ENCODE data around the gene GFPT2. TPM values are rescaled to one million over a fixed set of nuclear protein-coding genes. Genes with fewer than 3 reads are reported as not detected.
"Not testable (repeated sequence)": the region's sequence is repeated elsewhere in the genome, so short reads cannot be mapped to it uniquely, and the experiment has no call there.

GFPT2 gene
- total RNA-seq, 2 donors from 2014 or later: 0.36 to 0.45 TPM

- H3K9me3 Mint-ChIP-seq: no peaks in the 10 kb centered on the region
- no peaks in the 10 kb centered on the region for H3K36me3 Mint-ChIP-seq
Observed at GRCh38 chr5:180305481-180305880, 47.7 kb downstream of the GFPT2 start.

GRCh38 chr5:180304431-180305375 is 48.4 kb downstream of the GFPT2 start:
- H3K27ac Mint-ChIP-seq: no peak overlapping the region
- DNase-seq (ENCODE audit: low spot score in 2 of 2): no peak
- no peaks in the 10 kb centered on the region for H3K9me3 Mint-ChIP-seq
- H3K36me3 Mint-ChIP-seq: no peaks in the 10 kb centered on the region
- no peak for ATAC-seq

More at GRCh38 chr5:180305481-180305880, 47.7 kb downstream of the GFPT2 start:
- ATAC-seq (no peak), DNase-seq (ENCODE audit: low spot score in 2 of 2) (no peak)
- H3K27ac Mint-ChIP-seq: no peak overlapping the region

- Mint-ChIP-seq H3K27ac (no peak overlapping the region), H3K9me3 (no peaks in the 10 kb centered on the region), H3K36me3 (no peaks in the 10 kb centered on the region)
- DNase-seq (ENCODE audit: low spot score in 2 of 2): no peak
- no peak for ATAC-seq
Observed at GRCh38 chr5:180304016-180304292, 49.2 kb downstream of the GFPT2 start.

- Mint-ChIP-seq H3K9me3 (no peaks in the 10 kb centered on the region), H3K27ac (no peak overlapping the region), H3K36me3 (no peaks in the 10 kb centered on the region)
- no peak for ATAC-seq
- no peak for DNase-seq (ENCODE audit: low spot score in 2 of 2)
Observed at GRCh38 chr5:180303226-180304015, 49.7 kb downstream of the GFPT2 start.

GRCh38 chr5:180302256-180302655 is 50.9 kb downstream of the GFPT2 start:
- ATAC-seq (no peak), DNase-seq (ENCODE audit: low spot score in 2 of 2) (no peak)
- Mint-ChIP-seq H3K9me3 (no peaks in the 10 kb centered on the region), H3K27ac (no peak overlapping the region), H3K36me3 (no peaks in the 10 kb centered on the region)

- DNase-seq (ENCODE audit: low spot score in 2 of 2) (no peak), ATAC-seq (no peak)
- Mint-ChIP-seq H3K9me3 (no peaks in the 10 kb centered on the region), H3K27ac (no peak overlapping the region), H3K36me3 (no peaks in the 10 kb centered on the region)
Observed at GRCh38 chr5:180301253-180301652, 51.9 kb downstream of the GFPT2 start.

GRCh38 chr5:180299526-180299925 is 53.6 kb downstream of the GFPT2 start:
- H3K9me3 Mint-ChIP-seq: no peaks in the 10 kb centered on the region
- no peak for ATAC-seq
- DNase-seq (ENCODE audit: low spot score in 2 of 2): no peak

GRCh38 chr5:180299014-180299413 is 54.1 kb downstream of the GFPT2 start:
- not testable (repeated sequence) for H3K36me3 Mint-ChIP-seq; H3K9me3 Mint-ChIP-seq; ATAC-seq; DNase-seq (ENCODE audit: low spot score in 2 of 2); H3K27ac Mint-ChIP-seq

More at GRCh38 chr5:180299526-180299925, 53.6 kb downstream of the GFPT2 start:
- H3K36me3 Mint-ChIP-seq: no peaks in the 10 kb centered on the region
- H3K27ac Mint-ChIP-seq: no peak overlapping the region

- no peak for ATAC-seq
- DNase-seq (ENCODE audit: low spot score in 2 of 2): no peak
- Mint-ChIP-seq H3K27ac (no peak overlapping the region), H3K9me3 (no peaks in the 10 kb centered on the region), H3K36me3 (no peaks in the 10 kb centered on the region)
Observed at GRCh38 chr5:180297587-180298282, 55.4 kb downstream of the GFPT2 start.

GRCh38 chr5:180296771-180297170 is 56.4 kb downstream of the GFPT2 start:
- ATAC-seq (no peak), DNase-seq (ENCODE audit: low spot score in 2 of 2) (no peak)
- H3K36me3 Mint-ChIP-seq: no peaks in the 10 kb centered on the region
- no peaks in the 10 kb centered on the region for H3K9me3 Mint-ChIP-seq
- no peak overlapping the region for H3K27ac Mint-ChIP-seq

GRCh38 chr5:180294913-180295555 is 58.1 kb downstream of the GFPT2 start:
- Mint-ChIP-seq H3K36me3 (peaks cover 6% of the 10 kb centered on the region in 2 donors), H3K9me3 (no peaks in the 10 kb centered on the region), H3K27ac (peak overlapping the region in 1 of 2 donors; percentile 55)
- DNase-seq (ENCODE audit: low spot score in 2 of 2) (no peak), ATAC-seq (no peak)

- ATAC-seq (no peak), DNase-seq (ENCODE audit: low spot score in 2 of 2) (no peak)
- Mint-ChIP-seq H3K27ac (peak overlapping the region in 1 of 2 donors; percentile 55), H3K9me3 (no peaks in the 10 kb centered on the region), H3K36me3 (peaks cover 6% of the 10 kb centered on the region in 2 donors)
Observed at GRCh38 chr5:180294411-180294810, 58.7 kb downstream of the GFPT2 start.

- Mint-ChIP-seq H3K9me3 (no peaks in the 10 kb centered on the region), H3K27ac (peak within 1 kb of the TSS; percentile 93 to 98), H3K36me3 (peaks cover 6% of the 10 kb centered on the region in 2 donors)
- peak; percentile 84 to 85 for DNase-seq (ENCODE audit: low spot score in 2 of 2)
- ATAC-seq: peak; percentile 85 to 88
Observed at GRCh38 chr5:180291943-180292831, 60.9 kb downstream of the GFPT2 start, which contains the start of gene MAPK9. Gene MAPK9, minus strand, starts transcription at chr5:180292083. Its CDS starts 11,522 bp downstream, at chr5:180280561.

GRCh38 chr5:180291234-180291940 is 61.7 kb downstream of the GFPT2 start:
- DNase-seq (ENCODE audit: low spot score in 2 of 2): peak; percentile 41 to 62
- Mint-ChIP-seq H3K9me3 (no peaks in the 10 kb centered on the region), H3K27ac (peak overlapping the region; percentile 37 to 69), H3K36me3 (peaks cover 11 to 14% of the 10 kb centered on the region in 2 donors)
- ATAC-seq: peak; percentile 9 to 17

Measured in activated naive CD4-positive, alpha-beta T cell treated with anti-CD3 and anti-CD28 coated beads, Interleukin-2, amount 50 U/mL, for 72 hours (primary cell).